NT2/D1 (cell line): ENCODE data around the gene GDI2.
"Not testable (repeated sequence)": the region's sequence is repeated elsewhere in the genome, so short reads cannot be mapped to it uniquely, and the experiment has no call there.

Experiments
- DNase-seq: peaks from one replicate; pipeline ENCODE4 v3.0.0-alpha.2; 2011; ENCODE audit warnings: low read depth, low spot score
- H3K27me3 ChIP-seq: 2 replicates; pipeline ENCODE4 v1.6.0; 2011; ENCODE audit warnings: mild to moderate bottlenecking; ENCODE audit not compliant: insufficient read length, insufficient read depth
- H3K36me3 ChIP-seq: 2 replicates; pipeline ENCODE4 v1.6.1; 2011; ENCODE audit warnings: mild to moderate bottlenecking, low read length, mixed read lengths; ENCODE audit not compliant: insufficient read depth, insufficient read length
- H3K4me1 ChIP-seq: 2 replicates; pipeline ENCODE4 v1.5.1; 2011; ENCODE audit not compliant: insufficient read depth, insufficient read length
- H3K4me3 ChIP-seq: 2 replicates; pipeline ENCODE4 v1.5.1; 2011; ENCODE audit warnings: low read depth; ENCODE audit not compliant: insufficient read length
- H3K9ac ChIP-seq: 2 replicates; pipeline ENCODE4 v1.6.0; 2011; ENCODE audit warnings: low read depth; ENCODE audit not compliant: insufficient read length
- H3K9me3 ChIP-seq: 2 replicates; pipeline ENCODE4 v1.5.1; 2011; ENCODE audit warnings: mild to moderate bottlenecking, low read length; ENCODE audit not compliant: insufficient read depth
- SUZ12 ChIP-seq: IDR thresholded peaks from 2 replicates; pipeline ENCODE4 v1.6.1; 2011; ENCODE audit not compliant: insufficient read length, insufficient read depth; ENCODE audit errors: extremely low read depth
- YY1 ChIP-seq: IDR thresholded peaks from 2 replicates; pipeline ENCODE4 v1.6.1; 2011; ENCODE audit not compliant: insufficient read length, insufficient read depth
- ZNF274 ChIP-seq: IDR thresholded peaks from 2 replicates; pipeline ENCODE4 v1.6.1; 2011; ENCODE audit warnings: mild to moderate bottlenecking, low read depth, low read length

The GDI2 gene

DNA sequence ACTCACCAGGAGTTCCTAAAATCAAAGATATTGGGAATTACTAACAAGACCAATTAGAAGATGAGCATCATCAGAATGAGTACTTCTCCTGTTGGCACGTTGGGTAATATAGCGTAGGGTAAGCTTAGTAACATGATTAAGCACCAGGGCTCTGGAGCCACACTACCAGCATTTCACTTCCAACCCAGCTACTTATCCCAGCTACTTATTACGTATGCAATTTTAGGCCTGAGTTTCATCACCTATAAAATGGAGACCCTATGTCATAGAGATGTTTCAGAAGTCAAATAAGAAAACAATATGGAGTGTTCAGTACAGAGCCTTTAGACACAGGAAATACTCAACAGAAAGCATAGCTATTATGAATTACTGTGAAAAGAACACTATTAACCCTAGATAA is 19.0 kb downstream of the GDI2 start:
- Histone ChIP-seq H3K4me3 (no peak overlapping the region), H3K36me3 (peaks cover 85% of the 10 kb centered on the region), H3K27me3 (no peaks in the 10 kb centered on the region), H3K9me3 (no peaks in the 10 kb centered on the region), H3K9ac (no peak overlapping the region), H3K4me1 (no peaks in the 10 kb centered on the region)
- no peak for DNase-seq
- TF ChIP-seq SUZ12, result no peak
- no peak for TF ChIP-seq ZNF274
- TF ChIP-seq YY1, result no peak

DNA sequence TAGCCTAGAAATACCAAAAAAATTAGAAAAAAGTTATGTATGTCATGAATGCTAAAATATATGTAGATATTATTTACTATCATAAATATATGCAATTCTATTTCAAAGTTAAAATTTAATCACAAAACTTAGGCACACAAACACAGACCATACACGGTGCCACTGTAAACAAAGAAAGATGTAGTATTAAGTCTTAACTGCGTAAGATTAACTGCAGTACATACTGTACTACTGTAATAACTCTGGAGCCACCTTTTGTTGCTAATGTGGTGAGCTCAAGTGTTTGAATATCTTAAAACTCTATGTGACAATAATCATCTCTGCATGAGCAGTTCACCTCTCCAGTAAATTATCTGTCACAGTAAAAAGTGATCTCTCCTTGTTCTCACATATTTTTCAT is 23.6 kb downstream of the GDI2 start:
- Histone ChIP-seq H3K36me3 (peaks cover 90% of the 10 kb centered on the region), H3K27me3 (no peaks in the 10 kb centered on the region), H3K4me1 (no peaks in the 10 kb centered on the region), H3K4me3 (no peak overlapping the region), H3K9me3 (no peaks in the 10 kb centered on the region), H3K9ac (no peak overlapping the region)
- TF ChIP-seq YY1 (no peak), SUZ12 (no peak), ZNF274 (no peak)
- no peak for DNase-seq

- Histone ChIP-seq H3K36me3 (peaks cover 91% of the 10 kb centered on the region), H3K4me3 (no peak overlapping the region)
- TF ChIP-seq ZNF274, result no peak
- no peak for TF ChIP-seq SUZ12
Observed at GRCh38 chr10:5788969-5789368, 24.3 kb downstream of the GDI2 start.

DNA sequence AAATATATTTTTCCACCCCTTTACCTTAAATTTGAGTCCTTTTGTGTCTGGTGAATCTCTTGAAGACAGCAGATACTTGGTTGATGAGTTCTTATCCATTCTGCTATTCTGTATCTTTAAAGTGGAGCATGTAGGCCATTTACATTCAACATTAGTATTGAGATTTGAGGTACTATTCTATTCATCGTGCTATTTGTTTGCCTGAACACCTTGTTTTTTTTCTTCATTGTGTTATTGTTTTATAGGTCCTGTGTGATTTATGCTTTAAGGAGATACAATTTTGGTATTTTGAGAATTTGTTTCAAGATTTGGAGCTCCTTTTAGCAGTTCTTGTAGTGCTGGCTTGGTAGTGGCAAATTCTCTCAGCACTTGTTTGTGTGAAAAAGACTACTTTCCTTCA is 29.9 kb downstream of the GDI2 start:
- peaks cover 55% of the 10 kb centered on the region for H3K36me3 ChIP-seq
- H3K9ac ChIP-seq, result no peak overlapping the region
- H3K4me3 ChIP-seq, result no peak overlapping the region
- H3K9me3 ChIP-seq, result no peaks in the 10 kb centered on the region
- TF ChIP-seq SUZ12, result no peak
- TF ChIP-seq YY1, result no peak
- TF ChIP-seq ZNF274, result no peak
- no peaks in the 10 kb centered on the region for H3K4me1 ChIP-seq
- H3K27me3 ChIP-seq, result no peaks in the 10 kb centered on the region
- DNase-seq, result no peak

More at GRCh38 chr10:5788969-5789368, 24.3 kb downstream of the GDI2 start:
- no peaks in the 10 kb centered on the region for H3K27me3 ChIP-seq
- DNase-seq, result no peak
- no peaks in the 10 kb centered on the region for H3K4me1 ChIP-seq
- H3K9ac ChIP-seq, result no peak overlapping the region
- H3K9me3 ChIP-seq, result no peaks in the 10 kb centered on the region

DNA sequence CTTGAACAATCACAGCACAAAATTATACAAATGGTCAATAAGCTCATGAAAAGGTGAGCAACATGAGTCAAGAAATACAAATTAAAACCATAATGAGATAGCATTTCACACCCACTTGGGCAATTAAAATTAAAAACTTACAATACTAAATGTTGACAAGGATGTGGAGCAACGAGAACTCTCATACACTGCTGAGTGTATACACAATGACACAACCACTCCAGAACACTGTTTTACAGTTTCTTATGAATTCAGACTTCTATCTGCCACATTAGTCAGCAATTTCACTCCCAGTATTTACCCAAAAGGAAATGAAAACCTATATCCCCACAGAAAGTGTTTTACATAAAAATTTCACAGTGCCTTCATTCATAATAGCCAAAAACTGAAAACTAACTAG is 31.1 kb downstream of the GDI2 start:
- peaks cover 45% of the 10 kb centered on the region for H3K36me3 ChIP-seq
- no peak overlapping the region for H3K4me3 ChIP-seq
- no peak overlapping the region for H3K9ac ChIP-seq
- no peaks in the 10 kb centered on the region for H3K4me1 ChIP-seq
- no peaks in the 10 kb centered on the region for H3K27me3 ChIP-seq
- TF ChIP-seq ZNF274 (no peak), SUZ12 (no peak), YY1 (no peak)
- no peak for DNase-seq
- H3K9me3 ChIP-seq, result no peaks in the 10 kb centered on the region

GRCh38 chr10:5779730-5780129 is 33.5 kb downstream of the GDI2 start:
- TF ChIP-seq ZNF274 (no peak), SUZ12 (no peak), YY1 (no peak)
- DNase-seq, result no peak
- no peaks in the 10 kb centered on the region for H3K9me3 ChIP-seq
- no peaks in the 10 kb centered on the region for H3K27me3 ChIP-seq
- H3K4me3 ChIP-seq, result no peak overlapping the region
- no peaks in the 10 kb centered on the region for H3K4me1 ChIP-seq
- no peak overlapping the region for H3K9ac ChIP-seq
- H3K36me3 ChIP-seq, result peaks cover 28% of the 10 kb centered on the region

DNA sequence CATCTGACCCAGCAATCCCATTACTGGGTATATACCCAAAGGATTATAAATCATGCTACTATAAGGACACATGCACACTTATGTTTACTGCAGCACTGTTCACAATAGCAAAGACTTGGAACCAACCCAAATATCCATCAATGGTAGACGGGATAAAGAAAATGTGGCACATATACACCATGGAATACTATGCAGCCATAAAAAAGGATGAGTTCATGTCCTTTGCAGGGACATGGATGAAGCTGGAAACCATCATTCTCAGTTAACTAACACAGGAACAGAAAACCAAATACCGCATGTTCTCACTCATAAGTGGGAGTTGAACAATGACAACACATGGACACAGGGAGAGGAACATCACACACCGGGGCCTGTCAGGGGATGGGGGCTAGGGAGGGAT is 35.5 kb downstream of the GDI2 start:
- not testable (repeated sequence) for H3K4me3 ChIP-seq, H3K4me1 ChIP-seq, H3K27me3 ChIP-seq, H3K9me3 ChIP-seq, H3K9ac ChIP-seq, DNase-seq
- peaks cover 22% of the 10 kb centered on the region for H3K36me3 ChIP-seq

DNA sequence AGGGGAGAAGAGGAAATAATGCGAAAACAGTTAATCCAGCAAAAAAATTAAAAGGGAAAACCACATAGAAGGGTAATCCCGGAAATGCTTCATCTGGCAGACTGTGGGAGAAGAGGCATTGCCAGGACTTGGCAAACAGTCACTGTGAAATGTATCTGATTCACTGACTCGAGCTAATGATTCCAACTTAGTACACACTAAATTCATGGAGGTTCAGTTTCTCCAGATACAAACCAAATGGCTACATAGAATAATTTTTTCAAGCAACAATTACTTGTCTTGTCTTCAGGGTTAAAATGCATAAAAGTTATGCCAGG is 36.4 kb downstream of the GDI2 start:
- no peaks in the 10 kb centered on the region for H3K27me3 ChIP-seq
- DNase-seq, result no peak

More for the DNA sequence above, 36.4 kb downstream of the GDI2 start:
- Histone ChIP-seq H3K4me3 (no peak overlapping the region), H3K9me3 (no peaks in the 10 kb centered on the region), H3K36me3 (peaks cover 25% of the 10 kb centered on the region), H3K9ac (no peak overlapping the region), H3K4me1 (no peaks in the 10 kb centered on the region)
- TF ChIP-seq SUZ12, result no peak
- TF ChIP-seq YY1, result no peak
- no peak for TF ChIP-seq ZNF274
